Measurements from ENCODE around the gene PTPRQ.

PTPRQ gene

DNA sequence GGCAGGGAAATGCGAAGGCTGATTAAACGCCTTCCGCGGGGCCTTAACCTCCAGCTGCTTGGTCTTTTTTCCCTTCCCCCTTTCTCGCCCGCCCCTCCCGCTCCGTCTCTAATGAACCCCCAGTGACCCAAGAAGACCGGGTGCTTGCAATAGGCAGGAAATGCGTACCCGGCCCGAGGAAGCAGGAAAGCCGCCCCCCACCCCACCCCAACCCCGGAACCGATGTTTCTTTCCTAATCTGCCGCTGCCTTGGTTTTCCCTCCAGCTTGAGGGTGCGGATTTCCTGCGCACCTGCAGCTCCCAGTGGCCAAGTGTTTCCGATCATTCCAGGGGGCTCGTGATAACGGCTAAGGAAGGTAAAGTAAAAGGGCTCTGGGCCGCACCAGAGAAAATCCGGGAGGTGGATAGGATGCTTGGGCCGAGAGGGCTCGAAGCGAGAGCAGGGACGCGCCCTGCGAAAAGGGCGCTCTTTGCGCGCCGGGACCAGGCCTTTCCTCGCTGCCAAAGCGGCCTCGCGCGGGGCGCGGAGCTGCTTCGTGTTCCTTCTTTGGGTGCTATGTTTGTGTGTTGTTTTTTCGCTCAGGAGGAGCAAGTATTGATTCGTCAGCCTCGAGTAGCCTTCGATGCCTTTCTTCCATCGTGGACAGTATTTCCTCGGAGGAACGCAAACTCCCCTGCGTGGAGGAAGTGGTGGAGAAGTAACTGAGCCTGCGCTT, 264.4 kb downstream of the PTPRQ start:
- peak; percentile 5 for DNase-seq

GRCh38 chr12:80708975-80709328, 264.9 kb downstream of the PTPRQ start:
- peak; percentile 5 for DNase-seq

GRCh38 chr12:80709811-80710726, 266.0 kb downstream of the PTPRQ start:
- DNase-seq = no peak

- no peak for DNase-seq
Observed at GRCh38 chr12:80710727-80711449, 266.9 kb downstream of the PTPRQ start.

- no peak for DNase-seq
Observed at GRCh38 chr12:80711866-80712265, 267.8 kb downstream of the PTPRQ start.

DNA sequence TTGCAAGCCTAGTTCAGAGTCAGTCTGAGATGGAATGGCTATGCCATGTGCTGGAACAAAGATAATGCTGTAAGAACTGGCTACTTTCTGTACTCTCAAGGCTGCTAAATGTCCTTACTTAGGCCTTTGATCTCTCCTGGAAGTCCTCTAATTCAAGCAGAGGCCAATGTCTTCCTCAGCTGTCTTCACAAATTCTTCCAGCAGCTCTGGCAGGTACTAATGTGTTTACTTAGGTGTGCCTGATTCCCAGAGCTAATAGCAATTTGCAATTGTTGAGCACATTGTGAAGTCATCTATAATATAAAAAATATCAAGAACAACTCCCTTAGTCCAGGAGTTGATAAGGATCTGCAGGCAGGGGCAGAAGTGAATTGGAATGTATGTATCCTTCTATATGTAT, 268.8 kb downstream of the PTPRQ start:
- no peak for DNase-seq

GRCh38 chr12:80713419-80713818, 269.4 kb downstream of the PTPRQ start:
- no peak for DNase-seq

DNA sequence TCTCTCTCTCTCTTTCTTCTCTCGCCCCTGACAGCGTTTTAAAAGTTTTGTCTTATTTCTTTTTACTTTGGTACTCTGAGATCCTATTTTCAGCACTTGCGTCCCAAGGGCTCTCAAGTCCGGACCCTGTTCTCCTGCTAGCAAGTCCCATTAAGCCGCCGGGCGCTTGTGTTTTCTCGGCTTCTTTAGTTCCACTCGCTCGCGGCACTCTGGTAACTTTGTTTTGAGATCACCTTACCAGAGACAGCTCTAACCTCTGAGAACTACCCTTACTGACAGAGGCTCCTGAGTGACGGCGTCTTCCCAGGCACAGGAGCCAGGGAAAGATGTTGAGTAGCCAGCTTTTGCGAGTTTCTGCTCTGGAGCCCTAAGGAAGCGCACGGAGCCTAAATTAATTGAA, 270.0 kb downstream of the PTPRQ start:
- DNase-seq = no peak

DNA sequence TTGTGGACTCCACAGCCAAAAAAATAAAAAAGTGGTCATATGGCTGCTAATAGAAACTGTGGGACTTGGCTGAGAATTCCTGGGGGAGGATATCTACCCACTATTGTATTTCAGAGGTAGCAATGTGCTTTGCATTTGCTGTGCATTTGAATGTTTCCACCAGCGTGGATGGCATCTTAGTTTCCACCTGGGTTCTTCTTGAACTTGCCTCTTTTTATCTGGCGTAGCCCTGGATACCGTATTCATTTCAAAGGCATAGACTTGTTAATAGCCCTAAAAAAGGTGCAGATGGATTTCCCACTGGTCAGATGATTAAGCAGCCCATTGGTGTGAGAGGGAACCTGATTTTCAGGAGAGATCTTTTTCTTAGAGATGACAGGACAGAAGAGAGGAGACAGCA, 270.8 kb downstream of the PTPRQ start:
- no peak for DNase-seq

- no peak for DNase-seq
Observed at GRCh38 chr12:80715713-80716249, 271.7 kb downstream of the PTPRQ start.

GRCh38 chr12:80716696-80717469, 272.8 kb downstream of the PTPRQ start, which contains the start of gene MYF5:
Gene MYF5, plus strand, starts transcription at chr12:80716912. Its CDS starts 152 bp downstream, at chr12:80717064.
- DNase-seq = no peak

- DNase-seq = no peak
Observed at GRCh38 chr12:80717856-80718255, 273.8 kb downstream of the PTPRQ start.

- DNase-seq = no peak
Observed at GRCh38 chr12:80720516-80720915, 276.5 kb downstream of the PTPRQ start.

DNA sequence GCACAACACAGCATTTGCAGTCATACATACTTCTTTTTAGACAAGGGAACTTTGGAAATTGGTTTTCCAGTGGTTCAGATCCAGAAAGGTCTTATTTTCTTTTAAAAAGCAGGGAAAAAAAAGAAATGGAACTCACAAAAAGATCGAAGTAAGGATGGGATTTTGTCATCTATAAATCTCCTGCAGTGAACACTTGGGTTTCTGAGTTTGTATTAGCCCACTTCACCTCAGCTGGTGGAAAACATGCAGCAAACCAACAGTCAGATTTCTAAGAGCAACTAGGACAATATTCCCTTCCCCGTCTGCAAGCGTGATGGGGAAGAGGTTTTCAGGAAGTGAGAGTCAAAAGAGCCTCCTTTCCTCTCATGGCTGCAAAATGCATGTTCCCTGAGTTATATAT, 277.3 kb downstream of the PTPRQ start:
- peak; percentile 38 for DNase-seq

Measured in MV-4-11 (cell line).